Measurements from ENCODE around the gene DPF3. TPM values are rescaled to one million over a fixed set of nuclear protein-coding genes. Genes with fewer than 3 reads are reported as not detected.

Gene DPF3
- total and polyA plus RNA-seq, 7 donors: 2.3 to 25.3 (median 19.4) TPM

DNA sequence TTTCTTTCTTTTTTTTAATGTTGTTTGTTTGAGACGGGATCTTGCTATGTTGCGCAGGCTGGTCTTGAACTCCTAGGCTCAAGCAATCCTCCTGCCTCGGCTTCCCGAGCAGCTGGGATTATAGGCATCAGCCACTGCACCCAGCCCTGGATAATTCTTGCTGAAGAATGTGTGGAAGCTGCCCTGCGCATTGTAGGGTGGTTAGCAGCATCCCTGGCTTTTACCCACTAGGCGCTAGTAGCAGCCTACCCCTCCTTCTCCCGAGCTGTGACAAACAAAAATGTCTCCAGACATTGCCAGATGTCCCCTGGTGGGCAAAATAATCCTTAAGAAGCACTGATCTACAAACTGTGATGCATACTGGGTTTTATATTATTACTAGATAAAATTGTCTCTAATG is 39.0 kb upstream of the DPF3 start:
- H3K36me3 ChIP-seq (ENCODE audit: insufficient read depth in 1 of 2, low read depth in 1 of 2): peaks cover 0 to 2% of the 10 kb centered on the region in 2 donors
- no peaks in the 10 kb centered on the region for H3K27me3 ChIP-seq (ENCODE audit: insufficient read depth in 3 of 3, low read length in 2 of 3)
- WGBS, 3 donors: 88 to 95% (median 92%) methylated on average over 7 of the region's 7 CpGs

GRCh38 chr14:72929316-72930080 is 35.6 kb upstream of the DPF3 start:
- intact Hi-C loops (cut with DNase I): no loop called here
- Histone ChIP-seq H3K9me3 (no peaks in the 10 kb centered on the region), H3K36me3 (ENCODE audit: insufficient read depth in 1 of 2, low read depth in 1 of 2) (no peaks in the 10 kb centered on the region), H3K27ac (no peak overlapping the region), H3K27me3 (ENCODE audit: insufficient read depth in 3 of 3, low read length in 2 of 3) (no peaks in the 10 kb centered on the region), H3K4me1 (no peaks in the 10 kb centered on the region), H3K4me3 (no peak overlapping the region)
- TF ChIP-seq, protein P1, sequence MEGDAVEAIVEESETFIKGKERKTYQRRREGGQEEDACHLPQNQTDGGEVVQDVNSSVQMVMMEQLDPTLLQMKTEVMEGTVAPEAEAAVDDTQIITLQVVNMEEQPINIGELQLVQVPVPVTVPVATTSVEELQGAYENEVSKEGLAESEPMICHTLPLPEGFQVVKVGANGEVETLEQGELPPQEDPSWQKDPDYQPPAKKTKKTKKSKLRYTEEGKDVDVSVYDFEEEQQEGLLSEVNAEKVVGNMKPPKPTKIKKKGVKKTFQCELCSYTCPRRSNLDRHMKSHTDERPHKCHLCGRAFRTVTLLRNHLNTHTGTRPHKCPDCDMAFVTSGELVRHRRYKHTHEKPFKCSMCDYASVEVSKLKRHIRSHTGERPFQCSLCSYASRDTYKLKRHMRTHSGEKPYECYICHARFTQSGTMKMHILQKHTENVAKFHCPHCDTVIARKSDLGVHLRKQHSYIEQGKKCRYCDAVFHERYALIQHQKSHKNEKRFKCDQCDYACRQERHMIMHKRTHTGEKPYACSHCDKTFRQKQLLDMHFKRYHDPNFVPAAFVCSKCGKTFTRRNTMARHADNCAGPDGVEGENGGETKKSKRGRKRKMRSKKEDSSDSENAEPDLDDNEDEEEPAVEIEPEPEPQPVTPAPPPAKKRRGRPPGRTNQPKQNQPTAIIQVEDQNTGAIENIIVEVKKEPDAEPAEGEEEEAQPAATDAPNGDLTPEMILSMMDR (IDR thresholded peaks at IDR 0.05): no peak
- ATAC-seq: no peak
- no peak for DNase-seq
- WGBS, 3 donors: 89 to 95% (median 92%) methylated on average over 43 of the region's 43 CpGs

More for the DNA sequence above, 39.0 kb upstream of the DPF3 start:
- no peak for ATAC-seq
- no peaks in the 10 kb centered on the region for H3K9me3 ChIP-seq
- H3K4me1 ChIP-seq: no peaks in the 10 kb centered on the region
- H3K4me3 ChIP-seq: no peak overlapping the region
- TF ChIP-seq, protein P1 (IDR thresholded peaks at IDR 0.05): no peak
- H3K27ac ChIP-seq: no peak overlapping the region
- DNase-seq: no peak
- intact Hi-C loops (cut with DNase I): no loop called here

- Histone ChIP-seq H3K4me1 (no peaks in the 10 kb centered on the region), H3K4me3 (no peak overlapping the region), H3K27ac (no peak overlapping the region), H3K36me3 (ENCODE audit: insufficient read depth in 1 of 2, low read depth in 1 of 2) (no peaks in the 10 kb centered on the region), H3K9me3 (no peaks in the 10 kb centered on the region), H3K27me3 (ENCODE audit: insufficient read depth in 3 of 3, low read length in 2 of 3) (no peaks in the 10 kb centered on the region)
- no peak for ATAC-seq
- intact Hi-C loops (cut with DNase I): no loop called here
- DNase-seq: no peak
- TF ChIP-seq, protein P1 (IDR thresholded peaks at IDR 0.05): no peak
- 85 to 87% (median 86%) methylated on average over 21 of the region's 21 CpGs for WGBS, 3 donors
Observed at GRCh38 chr14:72928872-72929271, 35.0 kb upstream of the DPF3 start.

- ATAC-seq: peak; percentile 96 to 97 (median 97)
Observed at GRCh38 chr14:72926292-72927028, 32.6 kb upstream of the DPF3 start, which contains the start of gene DCAF4. DCAF4 (plus strand) TSS chr14:72926464; CDS start chr14:72937979, 11,515 bp downstream.

More at GRCh38 chr14:72926292-72927028, 32.6 kb upstream of the DPF3 start, which contains the start of gene DCAF4:
- Histone ChIP-seq H3K36me3 (ENCODE audit: insufficient read depth in 1 of 2, low read depth in 1 of 2) (no peaks in the 10 kb centered on the region), H3K4me1 (no peaks in the 10 kb centered on the region), H3K27me3 (ENCODE audit: insufficient read depth in 3 of 3, low read length in 2 of 3) (no peaks in the 10 kb centered on the region), H3K9me3 (no peaks in the 10 kb centered on the region), H3K27ac (peak within 1 kb of the TSS; percentile 85), H3K4me3 (peak within 1 kb of the TSS; percentile 95)
- intact Hi-C loops (cut with DNase I): no loop called here
- TF ChIP-seq, protein P1 (IDR thresholded peaks at IDR 0.05): no peak
- WGBS, 3 donors: 0 to 1% (median 0%) methylated on average over 44 to 59 of the region's 59 CpGs
- peak; percentile 97 to 98 for DNase-seq
